K562 (cell line): ENCODE measurements around the gene PDE5A. TPM values are rescaled to one million over a fixed set of nuclear protein-coding genes. Genes with fewer than 3 reads are reported as not detected.

Experiments
- ATAC-seq: fragments of 200-7000 bp; cut with Tn5 transposase; 3 replicates; pipeline ENCODE4 v1.9.1; 2020; ENCODE audit warnings: moderate library complexity
- BruUV-seq: library from RNA; stranded (reverse); fragments of 400-500 nt; replicated peaks from 2 replicates; lab custom pipeline; 2021; lab: Mats Ljungman, UMichigan
- CTCF ChIA-PET: fragments of 300-600 bp; formaldehyde crosslinking; extraction: SDS; loops from one replicate; lab custom pipeline; 2021; ENCODE audit warnings: low intra/inter-chr PET ratio; lab: Yijun Ruan, JAX
- POLR2A ChIA-PET: fragments of 300-600, 350-650 bp; sonication (Branson Sonifier 250); formaldehyde crosslinking; extraction: SDS; loops from one replicate; lab custom pipeline; 2021; ENCODE audit warnings: antibody characterized with exemption, inconsistent platforms; lab: Yijun Ruan, JAX
- DNase-seq, 4 experiments: peaks; one replicate each; pipeline versions ENCODE4 v3.0.0 to v3.0.0-alpha.2; 2011 to 2018; ENCODE audit warnings: low spot score in 3 of 4, mixed read lengths in 3 of 4; ENCODE audit errors: extremely low read depth in 1 of 4
- FAIRE-seq: peaks from 2 replicates; lab custom pipeline; 2011; peaks lifted over from hg19 to GRCh38; lab: Jason Lieb, UNC
- H2AFZ ChIP-seq: 2 replicates; pipeline ENCODE4 v1.6.0; 2011; ENCODE audit warnings: low read depth, low read length, control low read depth, inconsistent platforms
- H3K27ac ChIP-seq: fragments of 200-600 bp; 3 replicates; pipeline ENCODE4 v1.8.0; 2011; ENCODE audit warnings: low read depth, mild to moderate bottlenecking, control low read depth, inconsistent platforms, low read length, moderate library complexity, mixed read lengths; ENCODE audit errors: extremely low read depth
- H3K27me3 ChIP-seq, 2 experiments: fragments of 300-600 bp in 1 of 2; 2 replicates in 1 of 2; 3 replicates in 1 of 2; pipeline versions ENCODE4 v1.6.0 to v1.8.0; 2011; ENCODE audit warnings: inconsistent platforms in 2 of 2, low read length in 2 of 2, mild to moderate bottlenecking in 1 of 2, mixed read lengths in 1 of 2, moderate library complexity in 1 of 2; ENCODE audit not compliant: control insufficient read depth in 2 of 2, insufficient read depth in 2 of 2
- H3K36me3 ChIP-seq: fragments of 300-600 bp; 3 replicates; pipeline ENCODE4 v1.8.0; 2011; ENCODE audit warnings: mild to moderate bottlenecking, low read length, inconsistent platforms; ENCODE audit not compliant: control insufficient read depth, insufficient read depth
- H3K4me1 ChIP-seq, 2 experiments: fragments of 200-600 bp in 1 of 2; replicated peaks in 1 of 2; 2 replicates in 1 of 2; 3 replicates in 1 of 2; pipeline versions ENCODE4 v1.5.1 to v1.8.0; 2011; ENCODE audit warnings: inconsistent platforms in 2 of 2, low read length in 2 of 2, mild to moderate bottlenecking in 1 of 2, mixed read lengths in 1 of 2, moderate library complexity in 1 of 2; ENCODE audit not compliant: control insufficient read depth in 2 of 2, insufficient read depth in 2 of 2
- H3K4me2 ChIP-seq: 2 replicates; pipeline ENCODE4 v1.6.1; 2011; ENCODE audit warnings: low read length, control low read depth, inconsistent platforms, mixed read lengths; ENCODE audit not compliant: insufficient read depth
- H3K4me3 ChIP-seq: fragments of 200-600 bp; sonication (generic), shearing (Covaris generic); 2 replicates; pipeline ENCODE4 v1.5.1; 2016; ENCODE audit warnings: control low read depth, inconsistent platforms
- H3K79me2 ChIP-seq: fragments of 200-600 bp; 3 replicates; pipeline ENCODE4 v1.8.0; 2011; ENCODE audit warnings: low read length, inconsistent platforms; ENCODE audit not compliant: control insufficient read depth, insufficient read depth
- H3K9ac ChIP-seq, 2 experiments: 2 replicates each; pipeline versions ENCODE4 v1.6.0 to v1.6.1; 2011; ENCODE audit warnings: low read depth in 2 of 2, low read length in 2 of 2, control low read depth in 1 of 2, inconsistent platforms in 1 of 2, mild to moderate bottlenecking in 1 of 2, mixed read lengths in 1 of 2; ENCODE audit not compliant: insufficient read depth in 1 of 2
- H3K9me1 ChIP-seq: one replicate; pipeline ENCODE4 v1.6.0; 2011; ENCODE audit warnings: inconsistent platforms, mild to moderate bottlenecking, low read length, moderate library complexity; ENCODE audit not compliant: control insufficient read depth, insufficient read depth
- H3K9me3 ChIP-seq: replicated peaks from 2 replicates; pipeline ENCODE4 v1.5.1; 2011; ENCODE audit warnings: low read depth, low read length, inconsistent platforms; ENCODE audit not compliant: control insufficient read depth, insufficient read depth
- H4K20me1 ChIP-seq: replicated peaks from 2 replicates; pipeline ENCODE4 v1.6.1; 2011; ENCODE audit warnings: low read length, inconsistent platforms, mixed read lengths; ENCODE audit not compliant: control insufficient read depth, insufficient read depth
- CXXC5 ChIP-seq: fragments of 250-450 bp; sonication (Bioruptor Pico); IDR thresholded peaks from 2 replicates; pipeline ENCODE4 v1.8.0; 2022; ENCODE audit warnings: inconsistent platforms, mild to moderate bottlenecking, moderate library complexity
- E2F4 ChIP-seq: sonication (generic); formaldehyde crosslinking; IDR thresholded peaks from 2 replicates; pipeline ENCODE4 v1.8.0; 2022; ENCODE audit warnings: mild to moderate bottlenecking, low read depth, missing genetic modification reagents
- LARP7 ChIP-seq: fragments of 450-650 bp; IDR thresholded peaks from 2 replicates; pipeline ENCODE4 v1.6.1; 2016
- RCOR1 ChIP-seq, 2 experiments: IDR thresholded peaks; 2 replicates each; pipeline ENCODE4 v1.6.1; 2012; ENCODE audit warnings: low read depth in 2 of 2, low read length in 2 of 2, borderline replicate concordance in 1 of 2, improper control_type of control experiment in 1 of 2
- SMARCA5 ChIP-seq: fragments of 450-650 bp; IDR thresholded peaks from 2 replicates; pipeline ENCODE4 v1.6.1; 2016
- SRSF9 ChIP-seq: fragments of 200-400 bp; formaldehyde crosslinking; IDR thresholded peaks from 2 replicates; pipeline ENCODE4 v1.6.1; 2017; ENCODE audit warnings: low read depth, low read length, borderline replicate concordance
- ZNF444 ChIP-seq: fragments of 250-450 bp; sonication (Bioruptor Pico); IDR thresholded peaks from 2 replicates; pipeline ENCODE4 v1.4.0; 2020; ENCODE audit warnings: mild to moderate bottlenecking, moderate library complexity
- WGBS: fragments of 100-300 bp; shearing (Covaris generic); methylation state at CpG from one replicate; pipeline ENCODE4 v1.1.6; 2016; ENCODE audit warnings: low coverage, mixed read lengths; ENCODE audit not compliant: insufficient coverage; ENCODE audit errors: missing lambda C conversion rate; 5-methylcytosine and 5-hydroxymethylcytosine counted together
- in situ Hi-C: fragments of 300-500 bp; cut with MboI; formaldehyde crosslinking; loops from 4 replicates; pipeline ENCODE4 v1.15.0; 2018; ENCODE audit warnings: inconsistent platforms, mixed read lengths
- intact Hi-C: fragments of 100-400 bp; cut with micrococcal nuclease; formaldehyde crosslinking; loops from 2 replicates; pipeline ENCODE4 v1.14.2; 2022
- polyA plus RNA-seq, 8 experiments: library from polyadenylated mRNA; depleted of rRNA in 4 of 8; stranded (reverse) in 5 of 8; unstranded in 3 of 8; fragments of >200 nt; fragmentation: Nextera tagmentation in 2 of 8; fragmentation: Illumina TruSeq in 1 of 8; extraction: Ambion mirVana in 2 of 8; extraction: Trizol in 1 of 8; gene quantifications; 2 replicates each; pipeline versions ENCODE4 v1.2.1 to v1.2.3, GENCODE V29; 2011 to 2014; ENCODE audit warnings: inconsistent platforms in 1 of 8, missing spikeins in 1 of 8
- total RNA-seq, 7 experiments: library from RNA; depleted of rRNA in 6 of 7; stranded (reverse); fragments of >200 nt in 6 of 7; fragmentation: Illumina TruSeq in 2 of 7; extraction: Trizol in 2 of 7; gene quantifications; 2 replicates each; pipeline versions ENCODE4 v1.2.1 to v1.2.3, GENCODE V29; 2011 to 2021; ENCODE audit warnings: low replicate concordance in 1 of 7
- TF ChIP-seq, protein P1 (sequence below): sonication (generic); formaldehyde crosslinking; IDR thresholded peaks from 2 replicates; pipeline ENCODE4 v1.8.0; 2023; ENCODE audit warnings: missing genetic modification reagents, mild to moderate bottlenecking, borderline replicate concordance

The PDE5A gene
- total and polyA plus RNA-seq, 9 of the 15 experiments (the other 6 are each of a cell fraction or from before 2014, with no cell fraction given) = 0.07 to 1.9 (median 0.29) TPM

GRCh38 chr4:119543779-119544178 lies 84.8 kb downstream of the PDE5A start (continued):
- TF ChIP-seq, protein P1, sequence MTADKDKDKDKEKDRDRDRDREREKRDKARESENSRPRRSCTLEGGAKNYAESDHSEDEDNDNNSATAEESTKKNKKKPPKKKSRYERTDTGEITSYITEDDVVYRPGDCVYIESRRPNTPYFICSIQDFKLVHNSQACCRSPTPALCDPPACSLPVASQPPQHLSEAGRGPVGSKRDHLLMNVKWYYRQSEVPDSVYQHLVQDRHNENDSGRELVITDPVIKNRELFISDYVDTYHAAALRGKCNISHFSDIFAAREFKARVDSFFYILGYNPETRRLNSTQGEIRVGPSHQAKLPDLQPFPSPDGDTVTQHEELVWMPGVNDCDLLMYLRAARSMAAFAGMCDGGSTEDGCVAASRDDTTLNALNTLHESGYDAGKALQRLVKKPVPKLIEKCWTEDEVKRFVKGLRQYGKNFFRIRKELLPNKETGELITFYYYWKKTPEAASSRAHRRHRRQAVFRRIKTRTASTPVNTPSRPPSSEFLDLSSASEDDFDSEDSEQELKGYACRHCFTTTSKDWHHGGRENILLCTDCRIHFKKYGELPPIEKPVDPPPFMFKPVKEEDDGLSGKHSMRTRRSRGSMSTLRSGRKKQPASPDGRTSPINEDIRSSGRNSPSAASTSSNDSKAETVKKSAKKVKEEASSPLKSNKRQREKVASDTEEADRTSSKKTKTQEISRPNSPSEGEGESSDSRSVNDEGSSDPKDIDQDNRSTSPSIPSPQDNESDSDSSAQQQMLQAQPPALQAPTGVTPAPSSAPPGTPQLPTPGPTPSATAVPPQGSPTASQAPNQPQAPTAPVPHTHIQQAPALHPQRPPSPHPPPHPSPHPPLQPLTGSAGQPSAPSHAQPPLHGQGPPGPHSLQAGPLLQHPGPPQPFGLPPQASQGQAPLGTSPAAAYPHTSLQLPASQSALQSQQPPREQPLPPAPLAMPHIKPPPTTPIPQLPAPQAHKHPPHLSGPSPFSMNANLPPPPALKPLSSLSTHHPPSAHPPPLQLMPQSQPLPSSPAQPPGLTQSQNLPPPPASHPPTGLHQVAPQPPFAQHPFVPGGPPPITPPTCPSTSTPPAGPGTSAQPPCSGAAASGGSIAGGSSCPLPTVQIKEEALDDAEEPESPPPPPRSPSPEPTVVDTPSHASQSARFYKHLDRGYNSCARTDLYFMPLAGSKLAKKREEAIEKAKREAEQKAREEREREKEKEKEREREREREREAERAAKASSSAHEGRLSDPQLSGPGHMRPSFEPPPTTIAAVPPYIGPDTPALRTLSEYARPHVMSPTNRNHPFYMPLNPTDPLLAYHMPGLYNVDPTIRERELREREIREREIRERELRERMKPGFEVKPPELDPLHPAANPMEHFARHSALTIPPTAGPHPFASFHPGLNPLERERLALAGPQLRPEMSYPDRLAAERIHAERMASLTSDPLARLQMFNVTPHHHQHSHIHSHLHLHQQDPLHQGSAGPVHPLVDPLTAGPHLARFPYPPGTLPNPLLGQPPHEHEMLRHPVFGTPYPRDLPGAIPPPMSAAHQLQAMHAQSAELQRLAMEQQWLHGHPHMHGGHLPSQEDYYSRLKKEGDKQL (CRISPR knock-in tag) = no peak
- TF ChIP-seq LARP7 = no peak

DNA sequence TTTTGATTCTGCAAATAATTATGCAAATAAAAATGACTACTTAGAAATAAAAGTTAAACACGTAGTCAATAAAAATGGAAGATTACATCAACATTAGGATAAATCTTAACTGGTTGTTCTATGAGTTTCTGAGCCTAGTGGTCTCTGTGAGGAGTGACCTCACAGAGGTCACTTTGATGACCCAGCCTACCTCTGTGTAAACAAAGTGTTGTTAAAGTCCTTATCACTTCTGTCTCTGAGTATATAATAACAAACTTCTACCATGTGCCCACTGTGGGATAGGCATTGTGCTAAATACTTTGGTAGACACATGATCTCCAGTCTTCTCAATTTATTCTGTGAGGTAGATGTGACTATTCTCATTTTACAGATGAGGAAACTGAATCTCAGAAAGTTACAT lies 85.4 kb downstream of the PDE5A start:
- Histone ChIP-seq H3K9me1 (no peaks in the 10 kb centered on the region), H2AFZ (no peak overlapping the region), H4K20me1 (no peaks in the 10 kb centered on the region), H3K4me2 (no peak overlapping the region), H3K27ac (no peak overlapping the region), H3K9ac (no peak overlapping the region), H3K4me3 (no peak overlapping the region), H3K79me2 (no peaks in the 10 kb centered on the region), H3K9me3 (no peaks in the 10 kb centered on the region), H3K4me1 (0 out of 5 replicates have a peak, but pooled peaks cover 0 to 3% of the 10 kb centered on the region in 2 experiments), H3K27me3 (no peaks in the 10 kb centered on the region), H3K36me3 (no peaks in the 10 kb centered on the region)
- DNase-seq (no peak), FAIRE-seq (no peak), ATAC-seq (peak; percentile 38; the same call in 1 of the 3 replicates)
- CTCF ChIA-PET = no interaction called here
- 13% methylated on average over 1 of the region's 1 CpG for WGBS
- no TSS peak for BruUV-seq
- TF ChIP-seq E2F4 (CRISPR knock-in tag) (no peak), RCOR1 (IDR thresholded peaks at IDR 0.05; ENCODE audit: borderline replicate concordance in 1 of 2, low read depth in 2 of 2, low read length in 2 of 2) (no peak), SRSF9 (no peak), CXXC5 (CRISPR knock-in tag) (no peak), ZNF444 (CRISPR knock-in tag) (no peak), SMARCA5 (no peak)
- intact Hi-C loops = no loop called here
- POLR2A ChIA-PET = no interaction called here
- in situ Hi-C loops = no loop called here
